Stimulated activated CD4-positive, alpha-beta T cell treated with anti-CD3 and anti-CD28 coated beads, Interleukin-1b, Interleukin-23, amount 100 ng/mL, for 48 hours (primary cell): ENCODE results near the gene CD47.

Experiments
- DNase-seq: peaks from one replicate; pipeline ENCODE4 v3.0.0-alpha.2; 2020

CD47 gene

GRCh38 chr3:108044699-108045098, 46.1 kb downstream of the CD47 start:
- DNase-seq, result no peak

GRCh38 chr3:108042300-108042699, 48.5 kb downstream of the CD47 start:
- DNase-seq, result no peak

DNA sequence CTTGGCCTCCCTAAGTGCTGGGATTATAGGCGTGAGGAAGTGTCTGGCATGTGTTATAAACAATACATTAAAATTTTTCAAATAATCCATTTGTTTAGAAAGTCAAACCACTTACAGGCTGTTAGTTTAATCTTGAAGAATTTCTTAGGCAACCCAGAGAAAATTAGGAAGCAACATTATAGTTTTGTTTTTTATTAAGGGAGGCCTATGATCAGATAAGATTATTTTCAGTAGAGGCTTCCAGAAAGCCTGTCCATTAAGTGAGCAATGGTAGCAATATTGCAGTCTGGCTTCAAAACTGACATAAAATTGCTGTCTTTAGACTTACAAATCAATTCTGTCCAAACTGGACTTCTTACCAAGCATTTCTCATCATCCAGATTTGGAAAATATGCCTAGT, 49.6 kb downstream of the CD47 start:
- DNase-seq, result no peak

DNA sequence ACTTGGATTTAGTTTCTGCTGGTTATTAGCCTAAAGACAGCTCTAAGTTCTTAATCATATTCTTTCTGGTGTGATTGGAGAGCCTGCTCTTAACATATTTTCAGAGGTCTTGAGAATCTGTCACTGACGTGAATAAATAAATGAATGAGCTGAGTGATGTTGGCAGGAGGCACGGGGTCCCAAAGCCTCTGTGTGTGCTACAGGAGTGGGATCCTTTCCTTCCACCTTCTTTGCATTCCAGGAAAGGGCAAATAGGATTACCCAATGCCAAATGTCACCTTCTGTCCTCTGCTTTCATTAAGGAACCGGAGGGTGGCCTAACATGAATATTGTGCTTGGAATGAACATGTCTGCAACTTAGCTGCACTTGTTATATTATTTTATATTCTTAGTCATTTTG, 53.1 kb downstream of the CD47 start:
- no peak for DNase-seq

DNA sequence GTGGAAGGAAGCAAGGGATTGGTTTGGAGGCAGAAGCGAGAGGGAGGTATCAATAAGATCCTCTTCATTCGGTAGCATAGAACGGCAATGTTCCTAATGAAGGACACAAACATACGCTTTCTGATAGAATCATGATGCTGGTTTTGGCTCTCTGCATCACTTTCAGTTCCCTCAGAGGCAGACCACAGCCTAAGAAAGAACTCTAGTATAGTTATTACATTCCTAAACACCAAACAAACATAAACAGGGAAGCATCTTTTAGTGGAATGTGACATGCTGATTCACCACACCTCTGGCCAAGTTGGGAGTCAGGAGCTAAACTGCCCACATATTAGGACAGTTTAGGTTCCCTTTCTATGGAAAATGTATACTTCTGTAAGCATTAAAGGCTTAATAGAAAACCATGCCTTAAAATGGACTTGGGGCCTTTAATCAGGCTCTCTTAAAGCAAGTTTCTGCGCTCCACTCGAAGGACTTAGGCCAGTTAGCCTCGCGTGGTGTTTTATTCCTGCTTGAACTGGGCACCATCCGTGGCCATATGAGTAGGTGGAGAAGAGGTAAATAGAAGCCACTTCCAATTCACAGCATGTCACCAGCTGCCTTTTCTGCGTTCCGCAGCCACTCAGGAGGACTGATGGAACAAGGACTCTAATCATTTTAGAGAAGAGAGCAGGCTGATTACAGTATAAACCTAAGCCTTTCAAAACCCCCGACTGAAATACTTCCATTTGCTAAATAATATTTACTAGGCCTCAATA, 53.7 kb downstream of the CD47 start:
- DNase-seq, result no peak

DNA sequence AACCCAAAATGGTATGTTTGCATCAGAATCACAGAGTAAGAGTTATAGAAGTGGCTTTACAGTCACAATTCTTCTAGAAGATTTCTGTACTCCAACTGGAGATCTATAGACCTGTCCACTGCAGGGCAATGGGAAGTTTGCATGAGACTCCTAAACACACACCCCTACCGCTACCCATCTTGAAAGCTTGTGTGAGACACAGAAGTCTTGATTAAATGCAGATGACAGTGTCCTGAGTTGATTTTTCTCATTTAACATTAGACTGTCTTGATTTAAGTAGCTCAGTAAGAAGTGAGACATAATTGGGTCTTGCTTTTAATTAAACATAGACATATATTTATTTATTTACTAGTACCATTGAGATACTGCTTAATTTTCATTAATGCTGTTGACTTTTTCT, 54.4 kb downstream of the CD47 start:
- no peak for DNase-seq

DNA sequence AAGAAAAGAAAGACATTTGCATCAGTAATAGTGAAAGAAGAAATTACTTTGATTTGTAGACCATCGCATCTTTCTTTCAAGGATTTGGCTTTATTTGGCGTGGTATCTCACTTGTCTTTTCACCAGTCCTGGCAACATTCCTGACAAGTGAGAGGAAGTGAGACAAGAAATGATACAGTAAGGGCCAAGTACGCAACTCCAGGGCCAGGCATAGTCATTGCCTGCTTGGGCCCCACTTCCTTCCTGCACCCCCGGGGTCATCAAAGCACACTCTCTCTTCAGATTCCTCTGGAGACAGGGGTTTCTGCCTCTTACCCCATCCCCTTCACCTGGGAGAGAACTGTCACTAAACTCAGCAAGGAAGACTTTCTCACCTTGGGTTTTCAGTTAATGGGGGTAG, 55.1 kb downstream of the CD47 start:
- DNase-seq, result no peak

- DNase-seq, result no peak
Measured at GRCh38 chr3:108031895-108032294, 58.9 kb downstream of the CD47 start.

- no peak for DNase-seq
Measured at GRCh38 chr3:108030960-108031359, 59.9 kb downstream of the CD47 start.

- DNase-seq, result no peak
Measured at GRCh38 chr3:108029466-108029865, 61.4 kb downstream of the CD47 start.

GRCh38 chr3:108028896-108029295, 61.9 kb downstream of the CD47 start:
- no peak for DNase-seq

- no peak for DNase-seq
Measured at GRCh38 chr3:108025177-108025576, 65.7 kb downstream of the CD47 start.

GRCh38 chr3:108024146-108024850, 66.5 kb downstream of the CD47 start:
- DNase-seq, result no peak

- no peak for DNase-seq
Measured at GRCh38 chr3:108022256-108023150, 68.3 kb downstream of the CD47 start.

DNA sequence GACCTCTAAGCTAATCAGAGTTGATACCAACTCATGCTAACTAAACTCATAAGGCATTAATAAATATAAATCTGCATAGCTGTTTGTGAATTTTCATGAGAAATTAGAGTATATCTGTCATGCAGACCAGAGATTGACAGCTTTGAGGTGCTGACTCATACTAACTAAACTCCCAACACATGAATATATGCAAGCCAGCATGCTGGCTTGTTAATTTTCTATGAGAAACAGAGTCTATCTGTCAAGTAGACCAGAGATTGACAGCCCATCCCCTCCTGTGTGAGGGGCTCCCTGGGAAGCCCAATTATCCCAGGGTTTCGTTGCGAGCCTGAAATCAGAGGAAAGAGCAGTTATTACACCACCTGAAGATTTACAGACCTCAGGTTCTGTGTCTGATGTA, 69.3 kb downstream of the CD47 start:
- DNase-seq, result no peak

GRCh38 chr3:108021131-108021530, 69.7 kb downstream of the CD47 start:
- no peak for DNase-seq

DNA sequence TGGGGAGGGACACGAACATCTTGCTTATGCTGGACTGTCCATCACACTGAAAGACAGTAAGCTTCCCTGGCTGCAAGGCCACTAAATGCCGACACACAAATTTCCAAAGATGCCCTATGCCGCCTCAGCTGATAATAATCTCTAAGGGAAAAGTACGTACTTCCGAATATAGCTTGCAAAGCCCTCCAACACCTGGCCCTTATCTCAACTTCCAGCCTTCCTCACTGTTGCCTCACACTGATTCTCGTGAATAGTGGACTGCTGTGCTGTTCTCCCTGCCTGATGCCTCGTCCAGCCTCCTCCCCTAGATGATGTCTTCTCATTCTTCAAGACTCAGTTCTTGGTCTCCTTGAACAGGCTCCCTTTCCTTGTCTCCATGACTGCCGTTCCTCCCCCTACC, 72.3 kb downstream of the CD47 start:
- no peak for DNase-seq

- no peak for DNase-seq
Measured at GRCh38 chr3:108017587-108017986, 73.2 kb downstream of the CD47 start.

DNA sequence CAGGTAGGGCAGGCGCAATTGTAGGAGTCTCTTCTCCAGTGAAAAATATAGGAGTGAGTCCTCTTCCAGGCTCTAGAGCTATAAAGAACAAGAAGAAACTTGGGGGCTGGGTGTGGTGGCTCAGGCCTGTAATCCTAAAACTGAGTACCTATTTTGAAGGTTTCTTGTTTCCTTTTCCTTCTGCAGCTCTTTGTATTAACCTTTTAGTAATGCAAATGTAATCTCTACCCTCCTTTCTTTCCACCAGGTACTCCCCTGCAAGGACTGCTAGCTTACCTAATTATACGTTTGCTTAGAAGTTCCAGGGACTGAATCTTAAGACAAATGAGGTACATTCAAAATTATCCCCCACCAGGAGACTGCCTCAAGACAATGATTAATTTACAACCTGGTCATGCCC, 75.9 kb downstream of the CD47 start:
- no peak for DNase-seq

DNA sequence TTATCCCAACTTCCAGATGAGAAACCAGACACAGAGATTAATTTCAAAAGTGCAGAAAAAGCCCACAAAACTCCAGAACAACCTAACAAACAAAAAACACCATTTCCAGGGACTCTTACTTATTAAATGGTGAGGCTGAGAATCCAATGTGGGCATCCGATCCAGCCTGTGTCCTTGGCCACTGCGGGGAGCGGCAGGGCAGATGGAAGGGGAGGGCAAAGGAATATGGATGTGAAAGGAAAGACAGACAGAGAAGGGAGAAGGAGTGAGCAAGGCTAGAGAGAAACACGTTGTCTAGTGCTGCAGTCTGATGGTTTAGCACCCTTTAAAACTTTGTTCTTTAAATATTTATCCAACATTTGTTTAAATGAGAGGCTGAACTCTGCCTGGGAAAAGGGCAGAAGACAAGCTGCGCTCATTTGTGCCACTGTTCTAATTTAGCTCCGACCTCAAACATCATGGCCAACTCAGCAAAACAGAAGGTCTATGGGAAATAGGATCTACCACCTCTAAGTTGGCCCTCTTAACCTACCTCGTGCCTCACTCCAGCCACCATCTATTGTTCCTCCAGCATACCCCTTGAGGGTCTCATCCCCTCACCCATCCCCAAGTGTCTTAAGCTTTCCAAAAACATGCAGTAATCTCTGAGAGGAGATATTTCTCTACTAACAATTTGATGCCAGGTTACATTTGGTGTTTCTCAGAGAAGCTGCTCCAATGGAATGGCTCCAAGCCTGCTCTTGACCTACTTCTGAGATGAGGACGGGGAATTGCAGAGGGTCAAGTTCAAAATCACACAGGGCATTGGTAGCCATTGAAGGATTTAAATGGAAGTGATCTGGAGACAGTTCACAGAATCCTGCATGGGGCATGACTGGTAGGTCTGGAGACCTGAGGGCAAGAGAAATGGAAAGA, 77.4 kb downstream of the CD47 start:
- DNase-seq, result no peak

GRCh38 chr3:108012304-108012703, 78.5 kb downstream of the CD47 start:
- no peak for DNase-seq

DNA sequence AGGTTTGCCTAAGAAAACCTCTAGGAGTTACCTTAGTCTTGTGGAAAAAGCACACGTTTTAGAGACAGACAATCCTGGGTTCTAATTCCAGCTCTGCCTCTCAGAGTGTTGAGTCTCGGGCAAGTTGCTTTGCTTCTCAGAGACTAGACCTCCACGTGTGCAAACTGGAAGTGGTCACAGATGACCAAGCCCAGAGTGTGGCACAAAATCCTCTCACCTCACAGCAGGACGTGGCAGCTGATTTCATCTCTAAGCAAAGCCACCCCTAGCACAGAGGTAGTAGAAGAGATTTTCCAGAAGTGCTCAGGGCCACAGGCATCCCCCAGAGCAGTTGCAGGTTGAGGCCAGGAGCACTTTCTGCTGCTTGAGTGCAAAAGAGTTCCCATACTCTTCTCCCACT, 79.2 kb downstream of the CD47 start:
- no peak for DNase-seq
